Neural cell (in vitro differentiated cells): ENCODE data around the gene PHLDB2. TPM values are rescaled to one million over a fixed set of nuclear protein-coding genes. Genes with fewer than 3 reads are reported as not detected.
"Not testable (repeated sequence)": the region's sequence is repeated elsewhere in the genome, so short reads cannot be mapped to it uniquely, and the experiment has no call there.

Experiments
- H2AFZ ChIP-seq: fragments of 200-600, 300-800 bp; sonication (generic), shearing (Covaris generic); 2 replicates; pipeline ENCODE4 v1.6.0; 2014; ENCODE audit warnings: low read depth, mild to moderate bottlenecking, antibody characterized with exemption, low read length, moderate library complexity
- H3F3A ChIP-seq: fragments of 200-600 bp; shearing (Covaris generic); 2 replicates; pipeline ENCODE4 v1.6.1; 2016; ENCODE audit warnings: mild to moderate bottlenecking, moderate library complexity, mixed read lengths, antibody characterized with exemption, low read length; ENCODE audit not compliant: insufficient read depth, poor library complexity, severe bottlenecking
- H3K27ac ChIP-seq: fragments of 200-600, 300-800 bp; sonication (generic), shearing (Covaris generic); 2 replicates; pipeline ENCODE4 v1.5.1; 2014; ENCODE audit warnings: mild to moderate bottlenecking, low read length, moderate library complexity
- H3K27me3 ChIP-seq: fragments of 300-800, 200-600 bp; sonication (generic), shearing (Covaris generic); 2 replicates; pipeline ENCODE4 v1.6.0; 2014; ENCODE audit warnings: mild to moderate bottlenecking, low read depth, low read length, moderate library complexity; ENCODE audit not compliant: insufficient read depth
- H3K36me3 ChIP-seq: fragments of 300-800, 200-600 bp; sonication (generic), shearing (Covaris generic); 2 replicates; pipeline ENCODE4 v1.5.1; 2014; ENCODE audit warnings: mild to moderate bottlenecking, antibody characterized with exemption, low read length, moderate library complexity; ENCODE audit not compliant: insufficient read depth
- H3K4me2 ChIP-seq: fragments of 300-800, 200-600 bp; sonication (generic), shearing (Covaris generic); 2 replicates; pipeline ENCODE4 v1.6.0; 2014; ENCODE audit warnings: mild to moderate bottlenecking, low read length
- H3K4me3 ChIP-seq: fragments of 300-800, 200-600 bp; sonication (generic), shearing (Covaris generic); 2 replicates; pipeline ENCODE4 v1.5.1; 2014; ENCODE audit warnings: mild to moderate bottlenecking, low read length, moderate library complexity
- H3K79me2 ChIP-seq: fragments of 200-600 bp; shearing (Covaris generic); replicated peaks from 2 replicates; pipeline ENCODE4 v1.6.0; 2014; ENCODE audit warnings: mild to moderate bottlenecking, low read length, moderate library complexity; ENCODE audit not compliant: insufficient read depth
- H3K9ac ChIP-seq: fragments of 300-800, 200-600 bp; sonication (generic), shearing (Covaris generic); 2 replicates; pipeline ENCODE4 v1.6.1; 2016; ENCODE audit warnings: mild to moderate bottlenecking, low read length, mixed read lengths
- H3K9me2 ChIP-seq: fragments of 200-600 bp; shearing (Covaris generic); 2 replicates; pipeline ENCODE4 v1.6.1; 2016; ENCODE audit warnings: mild to moderate bottlenecking, low read length, mixed read lengths; ENCODE audit not compliant: insufficient read depth
- H3K9me3 ChIP-seq: fragments of 200-600, 300-800 bp; sonication (generic), shearing (Covaris generic); 2 replicates; pipeline ENCODE4 v1.6.1; 2016; ENCODE audit warnings: mild to moderate bottlenecking, mixed run types, low read length, moderate library complexity, mixed read lengths
- H4K20me1 ChIP-seq: fragments of 200-600 bp; shearing (Covaris generic); 2 replicates; pipeline ENCODE4 v1.6.1; 2016; ENCODE audit warnings: mild to moderate bottlenecking, mixed run types; ENCODE audit not compliant: insufficient read depth
- CTCF ChIP-seq: fragments of 450-650 bp; IDR thresholded peaks from 2 replicates; pipeline ENCODE4 v1.5.1; 2014; ENCODE audit warnings: antibody characterized with exemption, mild to moderate bottlenecking, moderate library complexity; ENCODE audit not compliant: poor library complexity, severe bottlenecking
- EP300 ChIP-seq: fragments of 450-650 bp; conservative IDR thresholded peaks from 2 replicates; pipeline ENCODE4 v1.6.1; 2014; ENCODE audit warnings: antibody characterized with exemption, mild to moderate bottlenecking, moderate library complexity; ENCODE audit not compliant: poor library complexity, severe bottlenecking
- EZH2 ChIP-seq: fragments of 200-600, 300-800 bp; shearing (Covaris generic), sonication (generic); IDR thresholded peaks from 2 replicates; pipeline ENCODE4 v1.6.1; 2014; ENCODE audit warnings: antibody characterized with exemption, low read length, borderline replicate concordance, mild to moderate bottlenecking; ENCODE audit not compliant: insufficient read depth, poor library complexity, severe bottlenecking
- MXI1 ChIP-seq: fragments of 450-650 bp; conservative IDR thresholded peaks from 2 replicates; pipeline ENCODE4 v1.6.1; 2014; ENCODE audit warnings: antibody characterized with exemption, mild to moderate bottlenecking; ENCODE audit not compliant: poor library complexity, severe bottlenecking
- POLR2AphosphoS5 ChIP-seq: IDR thresholded peaks from 2 replicates; pipeline ENCODE4 v1.6.1; 2012
- RAD21 ChIP-seq: fragments of 450-650 bp; conservative IDR thresholded peaks from 2 replicates; pipeline ENCODE4 v1.6.1; 2014; ENCODE audit warnings: antibody characterized with exemption, mild to moderate bottlenecking, moderate library complexity
- SMC3 ChIP-seq: fragments of 450-650 bp; conservative IDR thresholded peaks from 2 replicates; pipeline ENCODE4 v1.6.1; 2014; ENCODE audit warnings: antibody characterized with exemption, mild to moderate bottlenecking, moderate library complexity; ENCODE audit not compliant: poor library complexity
- TAF1 ChIP-seq: IDR thresholded peaks from 2 replicates; pipeline ENCODE4 v1.6.1; 2012; ENCODE audit warnings: low read depth
- polyA plus RNA-seq: library from polyadenylated mRNA; depleted of rRNA; stranded (reverse); fragments of >200 nt; gene quantifications from 2 replicates; pipeline ENCODE4 v1.2.3, GENCODE V29; 2014
- TF ChIP-seq, protein P1 (sequence below): IDR thresholded peaks from 2 replicates; pipeline ENCODE4 v1.6.1; 2012; ENCODE audit warnings: borderline replicate concordance

The PHLDB2 gene
- polyA plus RNA-seq, 1 donor from 2014 or later = 1.4 TPM

DNA sequence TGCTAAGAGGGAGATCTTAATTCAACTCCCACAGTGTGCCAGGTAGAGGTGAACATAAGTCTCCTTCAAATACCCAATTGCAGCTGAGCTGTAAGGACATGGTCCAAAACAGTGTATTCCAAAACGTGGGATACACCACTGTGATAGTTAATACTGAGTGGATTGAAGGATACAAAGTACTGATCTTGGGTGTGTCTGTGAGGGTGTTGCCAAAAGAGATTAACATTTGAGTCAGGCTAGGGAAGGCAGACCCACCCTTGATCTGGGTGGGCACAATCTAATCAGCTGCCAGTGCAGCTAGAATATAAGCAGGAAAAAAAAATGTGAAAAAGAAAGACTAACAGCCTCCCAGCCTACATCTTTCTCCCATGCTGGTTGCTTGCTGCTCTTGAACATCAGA lies 45.1 kb upstream of the PHLDB2 start:
- H2AFZ ChIP-seq = no peak overlapping the region
- H3K79me2 ChIP-seq = no peaks in the 10 kb centered on the region
- H3K36me3 ChIP-seq = no peaks in the 10 kb centered on the region
- H3K9me2 ChIP-seq = no peaks in the 10 kb centered on the region
- H4K20me1 ChIP-seq = no peaks in the 10 kb centered on the region
- no peaks in the 10 kb centered on the region for H3K27me3 ChIP-seq
- no peak overlapping the region for H3K9ac ChIP-seq
- H3K4me2 ChIP-seq = no peak overlapping the region
- no peak for TF ChIP-seq TAF1
- TF ChIP-seq MXI1 = no peak
- TF ChIP-seq RAD21 = no peak
- no peak for TF ChIP-seq SMC3
- TF ChIP-seq, protein P1, sequence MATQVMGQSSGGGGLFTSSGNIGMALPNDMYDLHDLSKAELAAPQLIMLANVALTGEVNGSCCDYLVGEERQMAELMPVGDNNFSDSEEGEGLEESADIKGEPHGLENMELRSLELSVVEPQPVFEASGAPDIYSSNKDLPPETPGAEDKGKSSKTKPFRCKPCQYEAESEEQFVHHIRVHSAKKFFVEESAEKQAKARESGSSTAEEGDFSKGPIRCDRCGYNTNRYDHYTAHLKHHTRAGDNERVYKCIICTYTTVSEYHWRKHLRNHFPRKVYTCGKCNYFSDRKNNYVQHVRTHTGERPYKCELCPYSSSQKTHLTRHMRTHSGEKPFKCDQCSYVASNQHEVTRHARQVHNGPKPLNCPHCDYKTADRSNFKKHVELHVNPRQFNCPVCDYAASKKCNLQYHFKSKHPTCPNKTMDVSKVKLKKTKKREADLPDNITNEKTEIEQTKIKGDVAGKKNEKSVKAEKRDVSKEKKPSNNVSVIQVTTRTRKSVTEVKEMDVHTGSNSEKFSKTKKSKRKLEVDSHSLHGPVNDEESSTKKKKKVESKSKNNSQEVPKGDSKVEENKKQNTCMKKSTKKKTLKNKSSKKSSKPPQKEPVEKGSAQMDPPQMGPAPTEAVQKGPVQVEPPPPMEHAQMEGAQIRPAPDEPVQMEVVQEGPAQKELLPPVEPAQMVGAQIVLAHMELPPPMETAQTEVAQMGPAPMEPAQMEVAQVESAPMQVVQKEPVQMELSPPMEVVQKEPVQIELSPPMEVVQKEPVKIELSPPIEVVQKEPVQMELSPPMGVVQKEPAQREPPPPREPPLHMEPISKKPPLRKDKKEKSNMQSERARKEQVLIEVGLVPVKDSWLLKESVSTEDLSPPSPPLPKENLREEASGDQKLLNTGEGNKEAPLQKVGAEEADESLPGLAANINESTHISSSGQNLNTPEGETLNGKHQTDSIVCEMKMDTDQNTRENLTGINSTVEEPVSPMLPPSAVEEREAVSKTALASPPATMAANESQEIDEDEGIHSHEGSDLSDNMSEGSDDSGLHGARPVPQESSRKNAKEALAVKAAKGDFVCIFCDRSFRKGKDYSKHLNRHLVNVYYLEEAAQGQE = no peak
- TF ChIP-seq EZH2 = no peak
- no peak for TF ChIP-seq POLR2AphosphoS5
- no peak for TF ChIP-seq EP300
- H3K27ac ChIP-seq = no peak overlapping the region
- no peaks in the 10 kb centered on the region for H3F3A ChIP-seq
- H3K4me3 ChIP-seq = no peak overlapping the region
- no peaks in the 10 kb centered on the region for H3K9me3 ChIP-seq

DNA sequence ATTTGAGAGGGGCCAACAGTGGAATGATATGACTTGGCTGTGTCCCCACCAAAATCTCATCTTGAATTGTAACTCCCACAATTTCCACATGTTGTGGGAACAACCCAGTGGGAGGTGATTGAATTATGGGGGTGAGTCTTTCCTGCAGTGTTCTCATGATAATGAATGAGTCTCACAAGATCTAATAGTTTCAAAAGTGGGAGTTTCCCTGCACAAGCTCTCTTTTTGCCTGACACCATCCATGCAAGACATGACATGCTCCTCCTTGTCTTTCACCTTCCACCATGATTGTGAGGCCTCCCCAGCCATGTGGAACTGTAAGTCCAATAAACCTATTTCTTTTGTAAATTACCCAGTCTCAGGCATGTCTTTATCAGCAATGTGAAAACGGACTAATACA lies 42.3 kb upstream of the PHLDB2 start:
- not testable (repeated sequence) for H3F3A ChIP-seq, H3K79me2 ChIP-seq, H3K4me3 ChIP-seq, H3K27ac ChIP-seq, H4K20me1 ChIP-seq, H2AFZ ChIP-seq, H3K4me2 ChIP-seq, H3K9ac ChIP-seq, H3K27me3 ChIP-seq, H3K9me3 ChIP-seq, H3K9me2 ChIP-seq, H3K36me3 ChIP-seq

- Histone ChIP-seq H3K27me3 (no peaks in the 10 kb centered on the region), H3K9ac (no peak overlapping the region), H4K20me1 (no peaks in the 10 kb centered on the region), H2AFZ (no peak overlapping the region), H3K36me3 (no peaks in the 10 kb centered on the region), H3K27ac (no peak overlapping the region), H3K79me2 (no peaks in the 10 kb centered on the region), H3K4me2 (no peak overlapping the region), H3K4me3 (no peak overlapping the region), H3K9me3 (no peaks in the 10 kb centered on the region), H3K9me2 (no peaks in the 10 kb centered on the region), H3F3A (no peaks in the 10 kb centered on the region)
- TF ChIP-seq RAD21 = no peak
- no peak for TF ChIP-seq TAF1
- TF ChIP-seq CTCF = no peak
- TF ChIP-seq POLR2AphosphoS5 = no peak
- TF ChIP-seq SMC3 = no peak
- TF ChIP-seq MXI1 = no peak
- no peak for TF ChIP-seq EZH2
- TF ChIP-seq, protein P1 = no peak
- no peak for TF ChIP-seq EP300
Observed at GRCh38 chr3:111819927-111820326, 39.1 kb upstream of the PHLDB2 start.
